SK-N-SH treated with all-trans-retinoic acid at 6 μM for 48 hours (cell line): Measurements from ENCODE around the gene B9D1.

ENCODE experiments used
- ATAC-seq: fragments of 200-7000 bp; cut with Tn5 transposase; 3 replicates; pipeline ENCODE4 v1.9.1; 2020; ENCODE audit warnings: mild to moderate bottlenecking, moderate library complexity
- ARNTL ChIP-seq: fragments of 450-650 bp; formaldehyde crosslinking; IDR thresholded peaks from 2 replicates; pipeline ENCODE4 v1.5.0; 2020; ENCODE audit warnings: low read depth, mild to moderate bottlenecking, moderate library complexity, borderline replicate concordance
- BACH2 ChIP-seq: fragments of 250-450 bp; sonication (Bioruptor Pico); IDR thresholded peaks from 2 replicates; pipeline ENCODE4 v1.9.0; 2021; ENCODE audit warnings: mild to moderate bottlenecking, borderline replicate concordance
- CREB5 ChIP-seq: fragments of 250-450 bp; sonication (Bioruptor Pico); IDR thresholded peaks from 2 replicates; pipeline ENCODE4 v1.5.1; 2020; ENCODE audit warnings: low read depth, mild to moderate bottlenecking, moderate library complexity
- CSDC2 ChIP-seq: fragments of 250-450 bp; sonication (Bioruptor Pico); IDR thresholded peaks from 2 replicates; pipeline ENCODE4 v1.5.0; 2020; ENCODE audit warnings: mild to moderate bottlenecking, moderate library complexity
- CSRNP3 ChIP-seq: fragments of 250-450 bp; sonication (Bioruptor Pico); IDR thresholded peaks from 2 replicates; pipeline ENCODE4 v1.5.1; 2021; ENCODE audit warnings: mild to moderate bottlenecking, moderate library complexity
- ESRRG ChIP-seq: fragments of 250-450 bp; sonication (Bioruptor Pico); IDR thresholded peaks from 2 replicates; pipeline ENCODE4 v1.6.1; 2021; ENCODE audit warnings: mild to moderate bottlenecking
- GLIS3 ChIP-seq: fragments of 250-450 bp; sonication (Bioruptor Pico); IDR thresholded peaks from 2 replicates; pipeline ENCODE4 v1.5.0; 2020; ENCODE audit warnings: mild to moderate bottlenecking, moderate library complexity
- OSR1 ChIP-seq: fragments of 250-450 bp; sonication (Bioruptor Pico); IDR thresholded peaks from 2 replicates; pipeline ENCODE4 v1.8.0; 2022; ENCODE audit warnings: moderate library complexity, mild to moderate bottlenecking, inconsistent platforms
- PATZ1 ChIP-seq: fragments of 250-450 bp; sonication (Bioruptor Pico); IDR thresholded peaks from 2 replicates; pipeline ENCODE4 v1.8.0; 2020; ENCODE audit warnings: mild to moderate bottlenecking, moderate library complexity, borderline replicate concordance
- POU6F1 ChIP-seq: fragments of 250-450 bp; sonication (Bioruptor Pico); IDR thresholded peaks from 2 replicates; pipeline ENCODE4 v1.8.0; 2021; ENCODE audit warnings: low read depth, mild to moderate bottlenecking, moderate library complexity, borderline replicate concordance
- PPARA ChIP-seq: fragments of 250-450 bp; sonication (Bioruptor Pico); IDR thresholded peaks from 2 replicates; pipeline ENCODE4 v1.5.0; 2020; ENCODE audit warnings: mild to moderate bottlenecking, borderline replicate concordance
- RARB ChIP-seq: fragments of 250-450 bp; sonication (Bioruptor Pico); IDR thresholded peaks from 2 replicates; pipeline ENCODE4 v1.8.0; 2021; ENCODE audit warnings: mild to moderate bottlenecking, moderate library complexity
- SNAI2 ChIP-seq: fragments of 250-450 bp; sonication (Bioruptor Pico); IDR thresholded peaks from 2 replicates; pipeline ENCODE4 v1.5.0; 2020; ENCODE audit warnings: mild to moderate bottlenecking, moderate library complexity
- TCF4 ChIP-seq: fragments of 250-450 bp; sonication (Bioruptor Pico); IDR thresholded peaks from 2 replicates; pipeline ENCODE4 v1.8.0; 2021; ENCODE audit warnings: mild to moderate bottlenecking, moderate library complexity, borderline replicate concordance
- ZFP3 ChIP-seq: fragments of 250-450 bp; sonication (Bioruptor Pico); IDR thresholded peaks from 2 replicates; pipeline ENCODE4 v1.5.0; 2020; ENCODE audit warnings: mild to moderate bottlenecking, moderate library complexity
- ZNF565 ChIP-seq: fragments of 450-650 bp; formaldehyde crosslinking; conservative IDR thresholded peaks from 2 replicates; pipeline ENCODE4 v1.5.0; 2020; ENCODE audit warnings: low read depth, mild to moderate bottlenecking, moderate library complexity
- ZNF70 ChIP-seq: fragments of 450-650 bp; formaldehyde crosslinking; IDR thresholded peaks from 2 replicates; pipeline ENCODE4 v1.5.0; 2020; ENCODE audit warnings: mild to moderate bottlenecking, moderate library complexity
- ZNF8 ChIP-seq: fragments of 450-650 bp; formaldehyde crosslinking; IDR thresholded peaks from 2 replicates; pipeline ENCODE4 v1.5.0; 2020; ENCODE audit warnings: mild to moderate bottlenecking, moderate library complexity
- TF ChIP-seq, protein P1 (sequence below): fragments of 250-450 bp; sonication (Bioruptor Pico); IDR thresholded peaks from 2 replicates; pipeline ENCODE4 v1.5.0; 2020; ENCODE audit warnings: mild to moderate bottlenecking, moderate library complexity

B9D1 gene

GRCh38 chr17:19362277-19363113 is at the start of gene B9D1:
Gene B9D1, minus strand, starts transcription at chr17:19362723. Its CDS starts 154 bp downstream, at chr17:19362569.
- TF ChIP-seq TCF4 (CRISPR knock-in tag) (no peak), ZFP3 (no peak), PATZ1 (CRISPR knock-in tag) (peak; percentile 60; the same call in 1 of the 2 replicates), RARB (CRISPR knock-in tag) (no peak), ZNF565 (CRISPR knock-in tag) (no peak), ZNF70 (no peak), ZNF8 (CRISPR knock-in tag) (no peak), CSRNP3 (CRISPR knock-in tag) (no peak)
- TF ChIP-seq, all 23 proteins: peak for 1
- ATAC-seq: peak; percentile 93

GRCh38 chr17:19411631-19412030 is 49.1 kb upstream of the B9D1 start:
- peak; percentile 64 for ATAC-seq
- TF ChIP-seq GLIS3 (CRISPR knock-in tag): no peak
- no peak for TF ChIP-seq OSR1

GRCh38 chr17:19410875-19411620 is 48.5 kb upstream of the B9D1 start, which contains the start of gene RNF112:
Gene RNF112, plus strand, starts transcription at chr17:19411232. Its CDS starts 177 bp downstream, at chr17:19411409.
- peak; percentile 88 for ATAC-seq
- TF ChIP-seq ARNTL (CRISPR knock-in tag): no peak
- no peak for TF ChIP-seq PATZ1 (CRISPR knock-in tag)
- no peak for TF ChIP-seq POU6F1
- TF ChIP-seq ZFP3: no peak
- TF ChIP-seq, protein P1, sequence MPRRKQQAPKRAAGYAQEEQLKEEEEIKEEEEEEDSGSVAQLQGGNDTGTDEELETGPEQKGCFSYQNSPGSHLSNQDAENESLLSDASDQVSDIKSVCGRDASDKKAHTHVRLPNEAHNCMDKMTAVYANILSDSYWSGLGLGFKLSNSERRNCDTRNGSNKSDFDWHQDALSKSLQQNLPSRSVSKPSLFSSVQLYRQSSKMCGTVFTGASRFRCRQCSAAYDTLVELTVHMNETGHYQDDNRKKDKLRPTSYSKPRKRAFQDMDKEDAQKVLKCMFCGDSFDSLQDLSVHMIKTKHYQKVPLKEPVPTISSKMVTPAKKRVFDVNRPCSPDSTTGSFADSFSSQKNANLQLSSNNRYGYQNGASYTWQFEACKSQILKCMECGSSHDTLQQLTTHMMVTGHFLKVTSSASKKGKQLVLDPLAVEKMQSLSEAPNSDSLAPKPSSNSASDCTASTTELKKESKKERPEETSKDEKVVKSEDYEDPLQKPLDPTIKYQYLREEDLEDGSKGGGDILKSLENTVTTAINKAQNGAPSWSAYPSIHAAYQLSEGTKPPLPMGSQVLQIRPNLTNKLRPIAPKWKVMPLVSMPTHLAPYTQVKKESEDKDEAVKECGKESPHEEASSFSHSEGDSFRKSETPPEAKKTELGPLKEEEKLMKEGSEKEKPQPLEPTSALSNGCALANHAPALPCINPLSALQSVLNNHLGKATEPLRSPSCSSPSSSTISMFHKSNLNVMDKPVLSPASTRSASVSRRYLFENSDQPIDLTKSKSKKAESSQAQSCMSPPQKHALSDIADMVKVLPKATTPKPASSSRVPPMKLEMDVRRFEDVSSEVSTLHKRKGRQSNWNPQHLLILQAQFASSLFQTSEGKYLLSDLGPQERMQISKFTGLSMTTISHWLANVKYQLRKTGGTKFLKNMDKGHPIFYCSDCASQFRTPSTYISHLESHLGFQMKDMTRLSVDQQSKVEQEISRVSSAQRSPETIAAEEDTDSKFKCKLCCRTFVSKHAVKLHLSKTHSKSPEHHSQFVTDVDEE: no peak
- no peak for TF ChIP-seq OSR1
- no peak for TF ChIP-seq CSRNP3 (CRISPR knock-in tag)
- no peak for TF ChIP-seq GLIS3 (CRISPR knock-in tag)
- TF ChIP-seq RARB (CRISPR knock-in tag): no peak
- TF ChIP-seq CSDC2 (CRISPR knock-in tag): no peak
- no peak for TF ChIP-seq ESRRG (CRISPR knock-in tag)
- TF ChIP-seq SNAI2 (CRISPR knock-in tag): no peak
- TF ChIP-seq TCF4 (CRISPR knock-in tag): no peak
- no peak for TF ChIP-seq CREB5
- no peak for TF ChIP-seq ZNF8 (CRISPR knock-in tag)
- no peak for TF ChIP-seq BACH2
- no peak for TF ChIP-seq PPARA (CRISPR knock-in tag)
- TF ChIP-seq ZNF70: no peak
- TF ChIP-seq, all 23 proteins: peak for 0
